WTC11 (cell line): ENCODE data around the gene HPCA. TPM values are rescaled to one million over a fixed set of nuclear protein-coding genes. Genes with fewer than 3 reads are reported as not detected.

ENCODE experiments used
- ATAC-seq: fragments of 200-7000 bp; cut with Tn5 transposase; 2 replicates; pipeline ENCODE4 v1.10.0; 2021; ENCODE audit warnings: mild to moderate bottlenecking, moderate library complexity
- CTCF ChIA-PET: fragments of 300-600 bp; sonication (Branson Sonifier 250); formaldehyde crosslinking; loops from one replicate; lab custom pipeline; 2021; ENCODE audit warnings: antibody characterized with exemption; lab: Charles Lee
- POLR2A ChIA-PET: fragments of 350-600 bp; sonication (Branson Sonifier 250); formaldehyde crosslinking; loops from one replicate; lab custom pipeline; 2021; ENCODE audit warnings: antibody characterized with exemption; lab: Charles Lee
- DNase-seq: peaks from one replicate; pipeline ENCODE4 v3.0.0; 2021; ENCODE audit warnings: low spot score
- H3K27ac Mint-ChIP-seq: 2 replicates; pipeline ENCODE4 v1.8.0; 2021; ENCODE audit warnings: mixed read lengths
- H3K27me3 Mint-ChIP-seq: 2 replicates; pipeline ENCODE4 v1.8.0; 2021; ENCODE audit warnings: low read depth, mild to moderate bottlenecking, moderate library complexity, mixed read lengths
- H3K36me3 Mint-ChIP-seq: 2 replicates; pipeline ENCODE4 v1.8.0; 2021; ENCODE audit warnings: mixed read lengths
- H3K4me1 Mint-ChIP-seq: 2 replicates; pipeline ENCODE4 v1.8.0; 2022; ENCODE audit warnings: mixed read lengths
- H3K4me3 Mint-ChIP-seq: 2 replicates; pipeline ENCODE4 v1.8.0; 2021; ENCODE audit warnings: mild to moderate bottlenecking, moderate library complexity, mixed read lengths
- H3K9me3 Mint-ChIP-seq: 2 replicates; pipeline ENCODE4 v1.8.0; 2021; ENCODE audit warnings: mixed read lengths
- CBFB ChIP-seq: sonication (generic); formaldehyde crosslinking; IDR thresholded peaks from 2 replicates; pipeline ENCODE4 v1.8.1; 2022; ENCODE audit warnings: mild to moderate bottlenecking, low read depth, missing genetic modification reagents
- FOXK1 ChIP-seq: sonication (generic); formaldehyde crosslinking; IDR thresholded peaks from 2 replicates; pipeline ENCODE4 v1.8.0; 2022; ENCODE audit warnings: mild to moderate bottlenecking, moderate library complexity, missing genetic modification reagents
- FOXP4 ChIP-seq: sonication (generic); formaldehyde crosslinking; IDR thresholded peaks from 2 replicates; pipeline ENCODE4 v1.8.0; 2022; ENCODE audit warnings: mild to moderate bottlenecking, missing genetic modification reagents
- HMGXB4 ChIP-seq: sonication (generic); formaldehyde crosslinking; IDR thresholded peaks from 2 replicates; pipeline ENCODE4 v1.8.1; 2023; ENCODE audit warnings: mild to moderate bottlenecking, moderate library complexity, missing genetic modification reagents
- KAT7 ChIP-seq: sonication (generic); formaldehyde crosslinking; IDR thresholded peaks from 2 replicates; pipeline ENCODE4 v1.8.1; 2023; ENCODE audit warnings: missing genetic modification reagents, mild to moderate bottlenecking, borderline replicate concordance
- MLX ChIP-seq: sonication (generic); formaldehyde crosslinking; IDR thresholded peaks from 2 replicates; pipeline ENCODE4 v1.8.1; 2023; ENCODE audit warnings: mild to moderate bottlenecking, missing genetic modification reagents, moderate library complexity
- NR1H2 ChIP-seq: sonication (generic); formaldehyde crosslinking; IDR thresholded peaks from 2 replicates; pipeline ENCODE4 v1.9.0; 2021; ENCODE audit warnings: mild to moderate bottlenecking, moderate library complexity, missing genetic modification reagents
- PREB ChIP-seq: sonication (generic); formaldehyde crosslinking; IDR thresholded peaks from 2 replicates; pipeline ENCODE4 v1.8.1; 2022; ENCODE audit warnings: mild to moderate bottlenecking, missing genetic modification reagents, moderate library complexity, borderline replicate concordance
- ZMAT4 ChIP-seq: fragments of 250-450 bp; sonication (Bioruptor Pico); IDR thresholded peaks from 2 replicates; pipeline ENCODE4 v1.9.0; 2021; ENCODE audit warnings: mild to moderate bottlenecking
- ZNF121 ChIP-seq: sonication (generic); formaldehyde crosslinking; IDR thresholded peaks from 2 replicates; pipeline ENCODE4 v1.8.0; 2023; ENCODE audit warnings: missing genetic modification reagents
- ZNF232 ChIP-seq: sonication (generic); formaldehyde crosslinking; IDR thresholded peaks from 2 replicates; pipeline ENCODE4 v1.8.0; 2022; ENCODE audit warnings: mild to moderate bottlenecking, missing genetic modification reagents
- ZNF281 ChIP-seq: sonication (generic); formaldehyde crosslinking; IDR thresholded peaks from 2 replicates; pipeline ENCODE4 v1.8.0; 2023; ENCODE audit warnings: mild to moderate bottlenecking, missing genetic modification reagents
- ZNF416 ChIP-seq: fragments of 250-450 bp; sonication (Bioruptor Pico); IDR thresholded peaks from 2 replicates; pipeline ENCODE4 v1.9.0; 2021; ENCODE audit warnings: mild to moderate bottlenecking, inconsistent platforms
- ZNF423 ChIP-seq: fragments of 250-450 bp; sonication (Bioruptor Pico); IDR thresholded peaks from 2 replicates; pipeline ENCODE4 v2.1.2; 2022; ENCODE audit warnings: mild to moderate bottlenecking, moderate library complexity
- ZSCAN18 ChIP-seq: fragments of 250-450 bp; sonication (Bioruptor Pico); IDR thresholded peaks from 2 replicates; pipeline ENCODE4 v2.1.2; 2022; ENCODE audit warnings: mild to moderate bottlenecking, moderate library complexity
- total RNA-seq: library from RNA; stranded (reverse); gene quantifications from 3 replicates; pipeline ENCODE4 v1.2.3, GENCODE V29; 2021

HPCA gene
- total RNA-seq, 1 experiment from 2014 or later = 1.9 TPM

- TF ChIP-seq FOXP4 (CRISPR knock-in tag) = no peak
Measured at GRCh38 chr1:32867151-32867550, 19.1 kb upstream of the HPCA start (continued).

- CTCF ChIA-PET = no interaction called here
- TF ChIP-seq CBFB (CRISPR knock-in tag) (no peak), MLX (CRISPR knock-in tag) (no peak), ZSCAN18 (CRISPR knock-in tag) (no peak), KAT7 (CRISPR knock-in tag) (no peak), ZNF232 (CRISPR knock-in tag) (no peak), NR1H2 (CRISPR knock-in tag) (no peak), ZMAT4 (CRISPR knock-in tag) (no peak), FOXK1 (no peak), HMGXB4 (CRISPR knock-in tag) (no peak), ZNF281 (CRISPR knock-in tag) (no peak), ZNF121 (no peak), PREB (CRISPR knock-in tag) (no peak), ZNF423 (CRISPR knock-in tag) (no peak), ZNF416 (CRISPR knock-in tag) (no peak)
- no peak for DNase-seq
- POLR2A ChIA-PET = no interaction called here
- H3K27me3 Mint-ChIP-seq = peaks cover 39% of the 10 kb centered on the region
- no peak overlapping the region for H3K27ac Mint-ChIP-seq
- H3K4me3 Mint-ChIP-seq = no peak overlapping the region
- H3K9me3 Mint-ChIP-seq = no peaks in the 10 kb centered on the region
- ATAC-seq = no peak
- peaks cover 22% of the 10 kb centered on the region for H3K4me1 Mint-ChIP-seq
- H3K36me3 Mint-ChIP-seq = peaks cover 3% of the 10 kb centered on the region
Measured at GRCh38 chr1:32867671-32868070, 18.6 kb upstream of the HPCA start.
